SK-N-SH treated with all-trans-retinoic acid at 6 μM for 48 hours (cell line): ENCODE data around the gene CACNA1D.

ENCODE experiments used
- ARNTL ChIP-seq: fragments of 450-650 bp; formaldehyde crosslinking; IDR thresholded peaks from 2 replicates; pipeline ENCODE4 v1.5.0; 2020; ENCODE audit warnings: low read depth, mild to moderate bottlenecking, moderate library complexity, borderline replicate concordance
- CSDC2 ChIP-seq: fragments of 250-450 bp; sonication (Bioruptor Pico); IDR thresholded peaks from 2 replicates; pipeline ENCODE4 v1.5.0; 2020; ENCODE audit warnings: mild to moderate bottlenecking, moderate library complexity
- GLIS3 ChIP-seq: fragments of 250-450 bp; sonication (Bioruptor Pico); IDR thresholded peaks from 2 replicates; pipeline ENCODE4 v1.5.0; 2020; ENCODE audit warnings: mild to moderate bottlenecking, moderate library complexity
- ISL1 ChIP-seq: fragments of 250-450 bp; sonication (Bioruptor Pico); IDR thresholded peaks from 2 replicates; pipeline ENCODE4 v2.1.2; 2022; ENCODE audit warnings: mild to moderate bottlenecking, moderate library complexity
- PPARA ChIP-seq: fragments of 250-450 bp; sonication (Bioruptor Pico); IDR thresholded peaks from 2 replicates; pipeline ENCODE4 v1.5.0; 2020; ENCODE audit warnings: mild to moderate bottlenecking, borderline replicate concordance
- SNAI2 ChIP-seq: fragments of 250-450 bp; sonication (Bioruptor Pico); IDR thresholded peaks from 2 replicates; pipeline ENCODE4 v1.5.0; 2020; ENCODE audit warnings: mild to moderate bottlenecking, moderate library complexity
- TCF4 ChIP-seq: fragments of 250-450 bp; sonication (Bioruptor Pico); IDR thresholded peaks from 2 replicates; pipeline ENCODE4 v1.8.0; 2021; ENCODE audit warnings: mild to moderate bottlenecking, moderate library complexity, borderline replicate concordance
- TOX ChIP-seq: fragments of 250-450 bp; sonication (Bioruptor Pico); IDR thresholded peaks from 2 replicates; pipeline ENCODE4 v1.8.0; 2021; ENCODE audit warnings: mild to moderate bottlenecking, moderate library complexity, borderline replicate concordance
- ZFP3 ChIP-seq: fragments of 250-450 bp; sonication (Bioruptor Pico); IDR thresholded peaks from 2 replicates; pipeline ENCODE4 v1.5.0; 2020; ENCODE audit warnings: mild to moderate bottlenecking, moderate library complexity
- ZFP30 ChIP-seq: fragments of 450-650 bp; formaldehyde crosslinking; IDR thresholded peaks from 2 replicates; pipeline ENCODE4 v1.5.0; 2022; ENCODE audit warnings: mild to moderate bottlenecking, moderate library complexity
- ZNF565 ChIP-seq: fragments of 450-650 bp; formaldehyde crosslinking; conservative IDR thresholded peaks from 2 replicates; pipeline ENCODE4 v1.5.0; 2020; ENCODE audit warnings: low read depth, mild to moderate bottlenecking, moderate library complexity
- TF ChIP-seq, protein P1 (sequence below): fragments of 250-450 bp; sonication (Bioruptor Pico); IDR thresholded peaks from 2 replicates; pipeline ENCODE4 v1.5.1; 2020; ENCODE audit warnings: low read depth, mild to moderate bottlenecking, moderate library complexity
- TF ChIP-seq, protein P2 (sequence below): fragments of 250-450 bp; sonication (Bioruptor Pico); IDR thresholded peaks from 2 replicates; pipeline ENCODE4 v1.8.0; 2020; ENCODE audit warnings: mild to moderate bottlenecking, moderate library complexity, borderline replicate concordance

DNA sequence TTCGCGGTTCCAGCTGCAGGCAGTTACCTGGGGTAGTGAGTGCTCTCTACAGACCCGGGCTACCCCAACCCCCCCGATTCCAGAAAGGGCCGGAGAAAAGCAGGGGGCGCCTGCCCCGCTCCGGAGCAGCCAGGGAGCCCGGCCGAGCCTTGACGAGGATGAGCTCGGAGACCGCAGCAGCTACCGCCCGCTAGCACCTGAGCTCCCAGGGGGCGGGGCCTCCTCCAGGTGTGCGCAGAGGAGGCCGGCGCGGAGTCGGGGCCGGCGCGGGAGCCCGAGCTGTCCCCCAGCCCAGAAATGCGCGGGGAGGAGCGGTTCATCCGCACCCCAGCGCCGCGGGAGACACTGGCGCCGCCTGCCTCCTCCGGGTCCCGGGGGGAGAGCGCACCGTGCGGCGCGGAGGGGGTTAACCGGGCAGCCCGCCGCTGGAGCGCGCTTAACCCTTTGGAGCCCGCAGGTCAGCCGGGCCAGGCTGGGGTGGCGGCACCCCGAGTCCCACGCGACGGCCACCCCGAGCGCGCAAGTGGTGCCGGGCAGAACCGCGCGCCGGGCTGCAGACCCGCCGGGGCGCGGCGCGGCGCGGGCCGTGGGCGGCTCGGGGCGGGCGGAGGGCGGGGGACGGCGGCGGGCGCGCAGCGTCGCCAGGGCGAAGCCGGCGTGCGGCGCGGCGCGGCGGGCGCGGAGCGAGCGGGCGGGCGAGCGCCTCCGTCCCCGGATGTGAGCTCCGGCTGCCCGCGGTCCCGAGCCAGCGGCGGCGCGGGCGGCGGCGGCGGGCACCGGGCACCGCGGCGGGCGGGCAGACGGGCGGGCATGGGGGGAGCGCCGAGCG is at the start of gene CACNA1D:
- TF ChIP-seq PPARA (CRISPR knock-in tag) (no peak), SNAI2 (no peak), ZFP30 (CRISPR knock-in tag) (no peak), ISL1 (no peak), ARNTL (CRISPR knock-in tag) (no peak), CSDC2 (CRISPR knock-in tag) (no peak), ZNF565 (CRISPR knock-in tag) (no peak), TCF4 (no peak), ZFP3 (no peak), TOX (CRISPR knock-in tag) (no peak), GLIS3 (CRISPR knock-in tag) (no peak)
- TF ChIP-seq, protein P1, sequence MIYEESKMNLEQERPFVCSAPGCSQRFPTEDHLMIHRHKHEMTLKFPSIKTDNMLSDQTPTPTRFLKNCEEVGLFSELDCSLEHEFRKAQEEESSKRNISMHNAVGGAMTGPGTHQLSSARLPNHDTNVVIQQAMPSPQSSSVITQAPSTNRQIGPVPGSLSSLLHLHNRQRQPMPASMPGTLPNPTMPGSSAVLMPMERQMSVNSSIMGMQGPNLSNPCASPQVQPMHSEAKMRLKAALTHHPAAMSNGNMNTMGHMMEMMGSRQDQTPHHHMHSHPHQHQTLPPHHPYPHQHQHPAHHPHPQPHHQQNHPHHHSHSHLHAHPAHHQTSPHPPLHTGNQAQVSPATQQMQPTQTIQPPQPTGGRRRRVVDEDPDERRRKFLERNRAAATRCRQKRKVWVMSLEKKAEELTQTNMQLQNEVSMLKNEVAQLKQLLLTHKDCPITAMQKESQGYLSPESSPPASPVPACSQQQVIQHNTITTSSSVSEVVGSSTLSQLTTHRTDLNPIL (CRISPR knock-in tag) = no peak
- TF ChIP-seq, protein P2, sequence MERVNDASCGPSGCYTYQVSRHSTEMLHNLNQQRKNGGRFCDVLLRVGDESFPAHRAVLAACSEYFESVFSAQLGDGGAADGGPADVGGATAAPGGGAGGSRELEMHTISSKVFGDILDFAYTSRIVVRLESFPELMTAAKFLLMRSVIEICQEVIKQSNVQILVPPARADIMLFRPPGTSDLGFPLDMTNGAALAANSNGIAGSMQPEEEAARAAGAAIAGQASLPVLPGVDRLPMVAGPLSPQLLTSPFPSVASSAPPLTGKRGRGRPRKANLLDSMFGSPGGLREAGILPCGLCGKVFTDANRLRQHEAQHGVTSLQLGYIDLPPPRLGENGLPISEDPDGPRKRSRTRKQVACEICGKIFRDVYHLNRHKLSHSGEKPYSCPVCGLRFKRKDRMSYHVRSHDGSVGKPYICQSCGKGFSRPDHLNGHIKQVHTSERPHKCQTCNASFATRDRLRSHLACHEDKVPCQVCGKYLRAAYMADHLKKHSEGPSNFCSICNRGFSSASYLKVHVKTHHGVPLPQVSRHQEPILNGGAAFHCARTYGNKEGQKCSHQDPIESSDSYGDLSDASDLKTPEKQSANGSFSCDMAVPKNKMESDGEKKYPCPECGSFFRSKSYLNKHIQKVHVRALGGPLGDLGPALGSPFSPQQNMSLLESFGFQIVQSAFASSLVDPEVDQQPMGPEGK (CRISPR knock-in tag) = no peak
